Vagina (tissue), 2 donors: ENCODE data around the gene PHC2.

Experiments
- POLR2AphosphoS5 ChIP-seq, 2 donors: sonication (generic); formaldehyde crosslinking; IDR thresholded peaks; one replicate each; pipeline ENCODE4 v1.9.0; 2017; ENCODE audit warnings: antibody characterized with exemption in 2 of 2, mild to moderate bottlenecking in 2 of 2, low read depth in 1 of 2; ENCODE audit not compliant: insufficient read depth in 1 of 2
- TF ChIP-seq, protein P1 (sequence below), 3 experiments: fragments of 450-650 bp in 2 of 3; fragments of 200-600 bp in 1 of 3; sonication (generic) in 1 of 3; IDR thresholded peaks; one replicate each; pipeline ENCODE4 v1.5.1; 2017 to 2019; ENCODE audit warnings: antibody characterized with exemption in 3 of 3, mild to moderate bottlenecking in 2 of 3, moderate library complexity in 2 of 3

- TF ChIP-seq, protein P1, sequence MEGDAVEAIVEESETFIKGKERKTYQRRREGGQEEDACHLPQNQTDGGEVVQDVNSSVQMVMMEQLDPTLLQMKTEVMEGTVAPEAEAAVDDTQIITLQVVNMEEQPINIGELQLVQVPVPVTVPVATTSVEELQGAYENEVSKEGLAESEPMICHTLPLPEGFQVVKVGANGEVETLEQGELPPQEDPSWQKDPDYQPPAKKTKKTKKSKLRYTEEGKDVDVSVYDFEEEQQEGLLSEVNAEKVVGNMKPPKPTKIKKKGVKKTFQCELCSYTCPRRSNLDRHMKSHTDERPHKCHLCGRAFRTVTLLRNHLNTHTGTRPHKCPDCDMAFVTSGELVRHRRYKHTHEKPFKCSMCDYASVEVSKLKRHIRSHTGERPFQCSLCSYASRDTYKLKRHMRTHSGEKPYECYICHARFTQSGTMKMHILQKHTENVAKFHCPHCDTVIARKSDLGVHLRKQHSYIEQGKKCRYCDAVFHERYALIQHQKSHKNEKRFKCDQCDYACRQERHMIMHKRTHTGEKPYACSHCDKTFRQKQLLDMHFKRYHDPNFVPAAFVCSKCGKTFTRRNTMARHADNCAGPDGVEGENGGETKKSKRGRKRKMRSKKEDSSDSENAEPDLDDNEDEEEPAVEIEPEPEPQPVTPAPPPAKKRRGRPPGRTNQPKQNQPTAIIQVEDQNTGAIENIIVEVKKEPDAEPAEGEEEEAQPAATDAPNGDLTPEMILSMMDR (IDR thresholded peaks at IDR 0.05): no peak
- no peak for TF ChIP-seq POLR2AphosphoS5 (IDR thresholded peaks at IDR 0.05; ENCODE audit: insufficient read depth in 1 of 2, low read depth in 1 of 2)
Measured at GRCh38 chr1:33385251-33385650, 45.6 kb downstream of the PHC2 start.
